ENCODE measurements around the gene SLC7A4.

- TF ChIP-seq CTCF (IDR thresholded peaks at IDR 0.05 in 2 of 3, conservative IDR thresholded peaks at IDR 0.05 in 1 of 3; ENCODE audit: borderline replicate concordance in 1 of 3, insufficient read depth in 1 of 3, low read depth in 2 of 3, low read length in 2 of 3) (no peak), EZH2 (IDR thresholded peaks at IDR 0.05) (no peak), MAX (IDR thresholded peaks at IDR 0.05) (no peak), ATF3 (IDR thresholded peaks at IDR 0.05) (no peak), JUND (IDR thresholded peaks at IDR 0.05) (no peak), POLR2AphosphoS5 (IDR thresholded peaks at IDR 0.05; ENCODE audit: low read depth, low read length) (no peak), EZH2phosphoT487 (IDR thresholded peaks at IDR 0.05; ENCODE audit: borderline replicate concordance) (no peak)
These were observed 36.9 kb downstream of the SLC7A4 start for GRCh38 chr22:20995329-20996030.
